GM21360 (cell line): ENCODE measurements around the gene AGBL3.
A peak's percentile ranks its signal among the peaks of the same experiment; 100 is the strongest.
"Not testable (repeated sequence)": the region's sequence is repeated elsewhere in the genome, so short reads cannot be mapped to it uniquely, and the experiment has no call there.

ENCODE experiments used
- ATAC-seq: cut with Tn5 transposase; IDR thresholded peaks from one replicate; pipeline ENCODE4 v1.9.1; 2021; ENCODE audit warnings: mild to moderate bottlenecking, moderate library complexity; ENCODE audit not compliant: unreplicated experiment

Gene AGBL3

DNA sequence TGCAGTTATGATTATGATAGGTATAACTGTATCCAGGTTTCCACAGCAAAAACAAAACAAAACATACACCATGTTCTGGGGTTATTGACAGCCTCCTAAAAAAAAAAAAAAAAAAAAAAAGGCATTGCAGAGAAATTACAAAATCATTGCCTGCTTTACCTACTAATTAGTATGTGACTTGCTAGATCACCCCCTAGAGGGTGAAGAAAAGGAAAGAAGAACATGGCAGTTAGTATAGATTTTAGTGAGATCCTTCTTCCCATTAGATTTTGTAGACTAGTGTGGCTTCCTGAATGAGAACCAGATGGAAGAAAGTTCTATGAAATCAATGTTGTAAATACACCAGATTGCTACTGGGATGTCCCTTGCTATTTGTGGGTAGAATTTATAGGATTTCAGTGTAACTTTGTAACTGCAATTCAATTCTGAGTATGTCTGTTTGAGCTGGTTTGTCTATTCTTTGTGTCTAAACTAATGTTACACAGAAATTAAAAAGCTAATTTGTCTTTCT is 24.0 kb upstream of the AGBL3 start:
- ATAC-seq = no peak

DNA sequence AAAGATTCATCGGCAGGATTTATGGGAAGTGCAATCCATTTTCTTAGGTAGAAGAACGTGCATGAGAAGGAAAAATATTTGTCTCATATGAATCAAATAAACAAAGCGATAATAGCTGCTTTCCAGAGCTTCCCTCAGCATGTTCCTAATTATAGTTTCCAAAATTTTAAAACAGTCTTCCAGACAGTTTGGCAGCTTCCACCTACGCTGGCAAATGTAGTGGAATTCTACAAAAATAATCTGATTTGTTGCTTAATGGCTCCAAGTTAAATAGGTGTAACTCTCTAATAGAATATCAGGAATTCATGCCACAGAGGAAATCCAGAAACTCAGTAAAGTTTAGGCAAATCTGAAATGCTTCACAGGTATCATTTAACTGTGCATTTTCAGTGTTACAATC is 23.3 kb upstream of the AGBL3 start:
- ATAC-seq = no peak

DNA sequence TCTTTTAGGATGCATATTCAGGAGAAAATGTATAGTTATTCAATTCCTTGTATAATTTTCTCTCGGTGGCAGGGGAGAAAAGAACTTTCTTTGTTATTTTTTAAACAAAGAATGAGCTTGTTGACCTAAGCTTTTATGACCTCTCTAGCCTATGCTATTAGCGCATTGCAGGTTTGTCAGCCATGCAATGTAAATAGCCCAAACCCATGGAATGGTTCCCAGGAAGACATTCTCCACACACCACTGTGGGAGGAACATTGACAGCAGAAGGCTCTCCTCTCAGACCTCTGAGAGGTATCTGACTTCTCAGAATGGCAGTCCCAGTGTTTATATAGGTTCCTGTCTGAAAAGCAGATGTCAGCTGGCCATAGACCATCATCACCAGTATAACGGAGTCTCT is 19.6 kb upstream of the AGBL3 start:
- ATAC-seq = no peak

DNA sequence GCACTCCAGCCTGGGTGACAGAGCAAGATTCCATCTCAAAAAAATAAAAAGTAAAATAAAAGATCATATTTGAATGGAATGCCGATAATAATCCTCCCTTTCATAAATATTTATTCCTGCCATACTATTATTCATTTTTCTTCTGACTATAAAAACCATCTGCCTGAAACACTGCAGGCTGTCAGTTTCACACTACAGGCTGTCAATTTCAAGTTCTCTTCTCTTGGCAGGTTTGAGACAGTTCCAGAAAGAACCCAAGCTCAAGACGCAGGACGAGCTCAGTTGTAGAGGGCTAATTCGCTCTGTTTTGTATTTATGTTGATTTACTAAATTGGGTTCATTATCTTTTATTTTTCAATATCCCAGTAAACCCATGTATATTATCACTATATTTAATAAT is 18.2 kb upstream of the AGBL3 start:
- ATAC-seq = no peak

DNA sequence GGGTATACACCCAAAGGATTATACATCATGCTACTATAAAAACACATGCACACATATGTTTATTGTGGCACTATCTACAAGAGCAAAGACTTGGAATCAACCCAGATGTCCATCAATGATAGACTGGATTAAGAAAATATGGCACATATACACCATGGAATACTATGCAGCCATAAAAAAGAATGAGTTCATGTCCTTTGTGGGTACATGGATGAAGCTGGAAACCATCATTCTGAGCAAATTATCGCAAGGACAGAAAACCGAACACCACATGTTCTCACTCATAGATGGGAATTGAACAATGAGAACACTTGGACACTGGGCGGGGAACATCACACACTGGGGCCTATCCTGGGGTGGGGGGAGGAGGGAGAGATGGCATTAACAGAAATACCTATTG is 4.7 kb upstream of the AGBL3 start:
- not testable (repeated sequence) for ATAC-seq

DNA sequence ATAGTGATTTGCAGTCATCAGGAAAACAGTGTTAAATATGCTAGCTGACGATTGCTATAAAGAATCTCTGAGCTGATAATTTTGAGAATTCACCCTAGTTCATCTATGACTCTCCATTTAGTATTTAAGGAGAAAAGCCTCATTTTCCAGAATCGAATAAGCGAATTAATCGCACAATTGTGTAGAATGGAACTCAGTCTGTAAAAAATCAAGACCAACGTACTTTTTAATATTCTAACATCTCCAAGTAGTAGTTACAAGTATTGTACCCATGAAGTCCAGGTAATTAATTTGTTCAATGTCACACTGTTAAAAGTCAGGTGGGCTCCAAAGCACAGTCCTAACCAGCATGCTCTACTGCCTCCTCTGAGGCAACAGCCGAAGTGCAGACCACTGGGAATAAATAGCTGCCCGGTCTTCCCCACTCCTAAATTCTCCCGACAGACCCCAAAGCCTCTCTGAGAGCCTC is 380 bp upstream of the AGBL3 start:
- ATAC-seq = peak; percentile 36

DNA sequence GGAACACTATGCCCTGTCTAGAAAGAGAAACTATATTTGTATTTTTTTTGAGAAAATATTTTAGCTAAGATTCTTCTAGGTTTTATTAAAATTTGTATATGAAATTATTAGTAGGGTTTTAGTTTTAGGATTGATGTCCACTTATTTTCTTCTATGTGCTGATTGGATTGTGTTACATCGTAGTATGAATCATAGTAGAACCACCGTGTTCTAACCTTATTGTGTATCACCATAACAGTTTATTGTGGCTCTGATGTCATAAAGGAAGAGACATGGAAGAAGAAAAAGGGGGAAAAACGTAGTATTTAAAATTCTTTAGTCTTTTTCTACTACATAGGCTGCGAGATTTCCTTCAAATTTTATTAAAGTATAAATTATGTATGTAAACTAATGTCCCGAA is 1.9 kb downstream of the AGBL3 start:
- ATAC-seq = no peak

DNA sequence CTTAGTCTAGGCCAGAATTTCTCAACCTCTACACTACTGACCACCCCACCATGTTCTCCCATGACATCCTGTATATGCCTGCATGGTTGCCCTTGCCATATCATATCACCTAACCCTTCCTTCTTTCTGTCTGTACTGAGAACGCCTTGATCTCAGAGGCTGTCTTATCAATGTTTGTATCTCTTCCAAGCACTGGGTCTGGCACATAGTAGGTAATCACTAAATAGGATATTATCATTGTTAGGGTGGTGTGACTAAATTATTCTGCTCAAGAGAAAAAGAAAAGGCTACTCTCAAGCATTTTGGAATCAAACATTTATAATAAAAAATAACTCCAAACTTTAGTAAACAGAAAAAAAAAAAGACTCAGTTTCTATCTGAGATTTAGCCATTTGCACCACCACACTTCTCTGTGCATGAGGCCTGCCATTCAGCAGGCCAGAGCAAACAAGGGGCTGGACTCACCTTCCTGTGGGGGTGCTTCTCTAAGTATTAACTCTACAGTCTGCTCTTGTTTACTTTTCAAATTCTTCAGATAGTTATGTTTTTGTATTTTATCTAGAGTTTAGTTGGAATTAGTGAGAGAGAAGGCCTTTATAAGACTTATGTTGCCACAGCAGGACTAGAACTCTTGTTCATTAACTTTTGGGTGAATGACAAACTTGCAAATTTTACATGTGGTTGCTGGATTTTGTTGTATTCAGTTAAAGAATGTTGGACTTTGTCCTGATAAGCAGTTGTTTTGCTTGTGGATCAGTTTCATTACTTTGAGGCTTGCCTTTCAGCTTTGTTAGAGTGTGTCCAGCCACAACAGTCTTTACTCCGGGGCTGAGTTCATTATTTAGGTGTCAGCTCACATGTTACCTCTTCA is 5.4 kb downstream of the AGBL3 start:
- ATAC-seq = no peak

DNA sequence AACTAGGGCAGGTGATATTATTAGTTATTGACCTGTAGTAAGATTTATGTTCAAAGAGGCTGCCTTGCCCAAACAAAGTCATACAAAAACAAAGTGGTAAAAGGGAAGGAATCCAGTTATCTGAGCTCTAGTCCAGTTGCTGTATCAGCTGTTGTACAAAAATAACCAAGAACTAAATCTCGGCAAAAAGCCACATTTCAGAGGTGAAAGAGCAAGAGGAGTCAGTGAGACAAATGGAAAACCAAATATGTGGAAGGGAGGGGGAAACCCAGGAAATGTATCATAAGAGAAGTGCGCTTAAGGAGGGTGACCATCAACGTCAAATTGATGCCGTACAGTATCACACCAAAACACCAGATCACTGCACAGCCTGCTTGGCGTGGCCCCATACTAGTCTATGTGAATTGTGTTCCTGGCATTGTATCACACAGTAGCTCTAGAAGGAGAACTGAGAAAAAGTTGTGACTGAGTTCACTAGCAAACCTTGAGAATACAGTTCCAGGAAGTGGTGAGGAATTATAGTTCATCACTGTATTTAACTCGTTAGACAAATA is 6.4 kb downstream of the AGBL3 start:
- ATAC-seq = peak; percentile 65

DNA sequence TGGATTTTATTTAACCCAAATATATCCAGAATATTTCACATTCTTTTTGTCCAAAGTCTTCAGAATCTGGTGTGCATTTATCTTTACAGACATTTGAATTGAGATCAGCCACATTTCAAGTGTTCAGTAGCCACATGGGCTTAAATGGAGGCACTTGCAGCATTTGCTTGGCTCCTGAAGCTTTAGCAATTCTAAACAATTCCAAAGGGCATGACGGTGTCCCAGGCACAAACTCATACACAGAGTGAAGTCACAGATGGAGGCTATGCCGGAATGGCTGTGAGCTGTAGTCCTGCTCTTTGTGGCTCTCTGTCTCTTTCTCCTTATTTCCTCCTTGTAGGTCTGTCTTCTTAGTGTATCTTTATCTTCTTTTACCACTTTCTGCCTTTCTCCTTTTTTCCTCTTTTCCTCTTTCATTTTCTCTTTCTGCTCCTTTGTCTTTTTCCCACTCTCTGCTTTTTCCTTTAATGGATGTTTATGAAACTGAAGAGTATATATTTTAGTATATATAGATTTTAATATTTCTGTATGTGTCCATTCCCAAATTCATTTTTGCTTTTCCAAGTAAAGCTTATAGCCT is 7.7 kb downstream of the AGBL3 start:
- ATAC-seq = no peak

DNA sequence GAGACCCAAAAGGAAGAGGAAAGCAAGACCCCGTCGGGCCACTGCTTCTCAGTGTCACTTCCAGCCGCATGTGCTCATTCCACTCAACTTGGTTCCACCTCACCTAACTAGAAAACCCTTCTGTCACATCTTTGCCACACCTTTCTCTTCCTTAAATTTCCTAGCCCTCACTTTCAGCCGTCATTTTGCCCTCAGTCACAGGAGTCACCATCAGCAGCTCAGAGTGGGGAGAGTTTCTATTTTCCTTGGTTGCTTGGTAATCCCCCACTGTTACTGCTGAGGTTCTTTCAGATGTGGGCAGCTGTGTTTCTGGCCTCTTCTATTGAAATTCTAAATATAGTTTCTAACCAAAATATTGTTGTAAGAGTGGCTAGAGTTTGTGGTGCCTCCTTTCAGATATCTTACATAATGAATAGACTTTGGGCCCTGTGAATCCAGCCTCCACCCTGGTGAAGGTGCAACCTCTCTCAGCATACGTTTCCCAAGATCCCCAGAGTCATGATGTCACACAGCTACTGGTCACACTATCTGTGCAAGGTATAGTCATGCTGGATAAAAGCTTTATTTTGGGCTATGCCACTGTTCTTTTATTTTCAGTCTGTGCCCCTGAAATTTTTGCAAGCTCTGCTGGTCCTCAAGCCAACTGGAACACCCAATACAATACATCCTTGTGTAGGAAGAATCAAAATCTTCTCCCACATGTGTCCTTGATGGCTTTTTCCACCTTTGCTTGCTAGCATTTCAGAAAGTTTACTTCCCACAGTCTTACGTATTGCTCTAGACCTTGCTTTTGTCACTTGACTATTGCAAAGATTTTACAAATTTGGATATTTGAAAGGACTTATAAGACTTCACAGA is 9.2 kb downstream of the AGBL3 start:
- ATAC-seq = peak; percentile 58

DNA sequence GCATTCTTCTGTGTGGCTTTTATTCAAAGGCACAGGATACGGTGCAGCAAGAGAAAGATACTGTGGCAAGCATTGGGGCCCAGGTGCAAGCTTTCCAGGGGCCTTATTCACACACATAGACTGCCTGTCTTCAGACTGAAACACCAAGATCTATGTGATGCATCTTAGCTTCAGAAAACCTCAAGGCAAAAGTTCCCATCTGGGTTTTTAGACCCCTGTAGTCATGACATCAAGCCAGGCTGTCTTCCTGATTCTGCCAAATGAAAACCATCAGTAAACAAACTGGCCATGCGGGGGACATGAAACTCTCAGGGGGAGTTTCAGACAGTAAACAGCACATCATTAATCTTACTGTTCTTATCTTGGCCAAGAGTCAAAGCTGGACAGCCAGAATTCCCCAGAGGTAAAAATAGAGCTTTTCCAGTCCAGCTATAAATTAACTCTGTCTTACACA is 9.8 kb downstream of the AGBL3 start:
- ATAC-seq = peak; percentile 37

DNA sequence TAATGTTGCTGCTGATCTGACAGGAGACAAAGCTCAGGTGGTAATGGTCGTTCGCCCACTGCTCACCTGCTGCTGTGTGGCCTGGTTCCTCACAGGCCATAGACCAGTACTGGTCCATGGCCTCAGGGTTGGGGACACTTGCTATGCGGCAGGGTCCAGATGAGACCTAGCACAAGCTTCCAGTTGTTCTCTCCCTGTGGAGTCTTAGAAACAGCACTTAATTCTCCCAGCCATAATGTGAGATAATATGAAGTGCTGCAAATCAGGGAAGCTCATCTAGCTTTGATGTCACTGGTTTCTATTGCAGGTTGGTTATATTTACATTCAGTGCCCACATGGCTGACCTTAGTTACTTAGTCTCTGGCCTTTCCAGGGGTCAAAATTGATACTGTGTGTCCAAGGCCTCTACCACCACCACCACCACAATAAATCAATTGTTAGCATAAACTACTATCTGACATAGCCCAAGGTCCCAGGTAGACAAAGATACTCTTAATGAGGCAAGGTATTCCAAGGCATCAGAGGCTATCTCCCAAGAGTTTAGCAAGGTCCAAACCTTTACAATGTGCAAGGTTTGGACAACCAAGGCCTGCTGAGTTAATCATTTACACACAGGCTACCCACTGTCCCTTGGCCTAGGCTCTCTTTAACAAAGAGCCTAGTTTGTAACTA is 11.0 kb downstream of the AGBL3 start:
- no peak for ATAC-seq

DNA sequence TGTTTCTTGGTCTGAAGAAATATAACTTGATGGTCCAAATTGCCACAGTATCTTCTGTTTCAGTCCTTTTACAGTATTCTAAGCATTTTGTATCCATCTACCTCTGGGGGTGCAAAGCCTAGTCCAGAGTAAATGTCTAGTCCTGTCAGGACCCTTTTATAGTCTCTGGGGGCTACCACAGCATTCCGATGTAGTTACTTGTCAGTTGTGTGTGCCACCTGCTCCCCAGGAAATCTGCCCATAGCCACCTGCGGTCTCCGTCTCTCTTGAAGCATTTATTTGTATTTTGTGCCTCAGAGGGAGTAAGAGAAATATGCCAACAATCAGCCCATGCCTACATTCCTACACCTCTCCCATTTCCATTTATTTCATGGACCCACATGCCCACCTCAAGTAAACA is 12.8 kb downstream of the AGBL3 start:
- no peak for ATAC-seq

DNA sequence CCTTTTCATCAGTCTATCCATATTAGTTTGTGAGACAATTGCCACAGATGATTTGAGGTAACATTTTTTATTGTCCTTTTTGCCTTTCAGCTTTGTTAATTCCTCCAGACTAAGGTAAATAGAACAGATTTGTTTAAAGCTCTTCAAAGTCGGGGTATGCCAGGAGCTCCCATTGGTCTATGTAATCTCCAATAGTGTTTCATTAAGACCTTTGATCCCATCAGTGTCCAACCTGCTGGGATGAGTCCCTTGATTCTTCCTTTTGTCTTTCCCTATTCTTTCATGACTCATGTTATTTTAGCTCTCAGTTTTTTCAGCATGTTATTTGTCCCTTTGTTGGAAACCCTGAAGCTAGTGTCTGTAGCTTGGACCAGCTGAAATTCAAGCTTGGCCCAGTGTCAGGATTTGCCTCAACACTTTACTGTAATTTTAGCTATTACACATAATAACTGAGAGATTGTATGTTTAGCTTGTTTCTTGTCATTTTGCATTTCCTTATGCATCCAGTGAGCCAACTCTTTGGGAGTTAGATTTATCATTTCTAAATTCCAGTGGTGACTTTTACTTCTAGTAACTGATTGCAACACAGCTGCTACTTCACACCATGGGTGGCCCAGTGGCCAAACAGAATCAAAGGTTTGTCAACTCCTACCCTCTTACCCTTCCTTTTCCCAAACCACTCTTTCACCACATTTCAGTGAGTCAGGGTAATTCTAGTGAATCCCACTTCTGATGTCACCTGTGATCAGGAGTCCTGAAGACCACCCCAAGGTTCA is 15.3 kb downstream of the AGBL3 start:
- ATAC-seq = no peak

DNA sequence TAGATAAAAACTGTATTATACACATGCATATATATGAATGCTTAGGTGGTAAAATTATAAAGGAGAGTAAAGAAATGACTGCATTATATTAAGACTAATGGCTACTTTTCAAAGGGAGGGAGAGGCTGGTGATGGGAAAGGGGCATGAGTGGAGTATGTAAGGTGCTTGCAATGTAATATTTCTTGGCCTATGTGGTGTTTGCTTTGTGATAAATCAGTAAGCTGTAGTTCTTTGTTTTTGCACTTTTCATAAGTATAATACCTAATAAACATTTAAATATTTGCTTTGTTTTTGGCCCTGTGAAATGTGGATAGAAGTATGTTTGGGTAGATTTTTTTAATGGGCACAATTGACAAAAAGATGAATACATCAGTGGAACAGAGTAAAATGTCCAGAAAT is 25.9 kb downstream of the AGBL3 start:
- no peak for ATAC-seq

DNA sequence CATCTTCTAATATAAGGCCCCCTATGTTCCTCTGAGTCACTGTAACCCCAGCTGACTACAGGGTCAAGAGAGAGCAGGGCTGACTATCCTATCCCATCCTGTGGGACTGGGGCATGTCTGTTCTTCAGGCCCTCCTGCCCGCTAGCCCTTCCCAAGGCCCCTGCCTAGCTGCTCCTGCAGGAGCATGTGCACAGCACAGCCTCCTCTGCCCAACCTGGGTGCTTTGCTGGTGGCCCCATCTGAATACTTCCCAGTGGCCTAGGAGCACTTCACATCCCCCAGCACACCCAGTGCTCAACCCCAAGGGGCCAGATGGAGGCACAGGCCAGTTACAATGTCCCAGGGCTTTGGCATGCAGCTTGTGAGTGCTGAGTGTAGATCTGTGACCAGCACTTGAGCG is 37.3 kb downstream of the AGBL3 start:
- ATAC-seq = no peak

DNA sequence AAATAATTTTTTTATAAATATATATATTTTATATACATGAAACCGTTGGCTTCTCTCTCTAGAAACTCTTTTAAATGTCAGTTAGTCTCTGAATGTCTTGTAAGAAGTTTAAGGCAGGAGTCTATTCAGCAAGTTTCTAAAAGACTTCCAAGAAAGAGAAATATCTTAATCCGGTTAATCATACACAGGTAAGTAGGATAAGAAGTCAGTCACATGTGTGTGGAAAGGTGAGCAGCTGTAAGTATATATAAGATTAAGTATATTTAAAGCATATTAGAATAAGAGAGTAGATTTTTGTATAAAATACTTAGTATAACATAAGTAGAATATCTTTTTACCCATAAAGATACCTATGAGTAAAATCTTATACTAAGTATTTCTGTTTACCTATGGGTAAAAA is 48.9 kb downstream of the AGBL3 start:
- ATAC-seq = no peak

DNA sequence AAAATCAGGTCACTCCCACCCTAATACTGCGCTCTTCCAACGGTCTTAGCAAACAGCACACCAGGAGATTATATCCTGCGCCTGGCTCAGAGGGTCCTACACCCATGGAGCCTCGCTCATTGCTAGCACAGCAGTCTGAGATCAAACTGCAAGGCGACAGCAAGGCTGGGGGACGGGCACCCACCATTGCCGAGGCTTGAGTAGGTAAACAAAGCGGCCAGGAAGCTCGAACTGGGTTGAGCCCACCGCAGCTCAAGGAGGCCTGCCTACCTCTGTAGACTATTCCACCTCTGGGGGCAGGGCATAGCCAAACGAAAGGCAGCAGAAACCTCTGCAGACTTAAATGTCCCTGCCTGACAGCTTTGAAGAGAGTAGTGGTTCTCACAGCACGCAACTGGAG is 80.7 kb downstream of the AGBL3 start:
- ATAC-seq = not testable (repeated sequence)

DNA sequence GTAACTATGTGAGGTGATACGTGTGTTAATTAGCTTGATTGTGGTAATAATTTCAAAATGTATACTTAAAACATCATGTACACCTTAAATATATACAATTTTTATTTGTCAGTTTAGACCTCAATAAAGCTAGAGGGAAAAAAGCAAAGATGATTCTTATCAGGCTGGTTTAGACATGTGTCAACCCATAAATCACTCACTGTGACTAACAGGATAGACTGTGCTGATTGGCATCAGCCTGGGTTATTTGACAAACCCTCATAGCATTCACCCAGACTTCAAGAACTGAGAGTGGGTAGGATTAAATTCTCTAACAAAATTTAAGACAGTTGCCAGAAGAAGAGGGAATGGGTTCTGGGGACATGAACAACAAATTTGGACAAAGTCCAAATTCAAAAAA is 87.8 kb downstream of the AGBL3 start:
- ATAC-seq = no peak
